MM.1S (cell line): Measurements from ENCODE around the gene IL24.

ENCODE experiments used
- DNase-seq: peaks from one replicate; pipeline ENCODE4 v3.0.0-alpha.2; 2015
- H2AFZ ChIP-seq: fragments of 300-600 bp; sonication (generic); 2 replicates; pipeline ENCODE4 v1.6.0; 2016; ENCODE audit warnings: antibody characterized with exemption, low read length
- H3F3A ChIP-seq: fragments of 300-600 bp; sonication (generic); 2 replicates; pipeline ENCODE4 v1.6.1; 2016; ENCODE audit warnings: mild to moderate bottlenecking, antibody characterized with exemption, low read length, moderate library complexity, mixed read lengths; ENCODE audit not compliant: insufficient read depth
- H3K27ac ChIP-seq: fragments of 300-600 bp; sonication (generic); 2 replicates; pipeline ENCODE4 v1.5.1; 2016; ENCODE audit warnings: mild to moderate bottlenecking, low read length
- H3K27me3 ChIP-seq: fragments of 300-600 bp; sonication (generic); replicated peaks from 2 replicates; pipeline ENCODE4 v1.6.0; 2016; ENCODE audit warnings: low read length; ENCODE audit not compliant: insufficient read depth
- H3K36me3 ChIP-seq: fragments of 300-600 bp; sonication (generic); replicated peaks from 2 replicates; pipeline ENCODE4 v1.6.1; 2016; ENCODE audit warnings: mild to moderate bottlenecking, low read length, mixed read lengths; ENCODE audit not compliant: insufficient read depth
- H3K4me1 ChIP-seq: fragments of 300-600 bp; sonication (generic); 2 replicates; pipeline ENCODE4 v1.6.1; 2016; ENCODE audit warnings: low read length, mixed read lengths
- H3K4me2 ChIP-seq: fragments of 300-600 bp; sonication (generic); 2 replicates; pipeline ENCODE4 v1.6.0; 2016; ENCODE audit warnings: low read depth, low read length
- H3K4me3 ChIP-seq: fragments of 300-600 bp; sonication (generic); 2 replicates; pipeline ENCODE4 v1.5.1; 2016; ENCODE audit warnings: low read length, mixed read lengths
- H3K79me2 ChIP-seq: fragments of 300-600 bp; sonication (generic); 2 replicates; pipeline ENCODE4 v1.6.1; 2016; ENCODE audit warnings: mixed run types, low read length, mixed read lengths
- H3K9ac ChIP-seq: fragments of 300-600 bp; sonication (generic); 2 replicates; pipeline ENCODE4 v1.6.1; 2016; ENCODE audit warnings: low read length, mixed read lengths
- H3K9me2 ChIP-seq: fragments of 300-600 bp; sonication (generic); replicated peaks from 2 replicates; pipeline ENCODE4 v1.6.1; 2016; ENCODE audit warnings: mild to moderate bottlenecking, low read length, mixed read lengths; ENCODE audit not compliant: insufficient read depth
- H3K9me3 ChIP-seq: fragments of 300-600 bp; sonication (generic); replicated peaks from 2 replicates; pipeline ENCODE4 v1.6.1; 2016; ENCODE audit warnings: mild to moderate bottlenecking, low read length, mixed read lengths; ENCODE audit not compliant: insufficient read depth
- H4K20me1 ChIP-seq: fragments of 300-600 bp; sonication (generic); 2 replicates; pipeline ENCODE4 v1.6.1; 2016; ENCODE audit warnings: mild to moderate bottlenecking, low read length, moderate library complexity, mixed read lengths; ENCODE audit not compliant: insufficient read depth
- EZH2 ChIP-seq: fragments of 300-600 bp; sonication (generic); optimal IDR thresholded peaks from 2 replicates; pipeline ENCODE3; 2017; ENCODE audit warnings: low read depth, mild to moderate bottlenecking, antibody characterized with exemption, low read length, mixed read lengths
- EZH2phosphoT487 ChIP-seq: fragments of 300-600 bp; sonication (generic); IDR thresholded peaks from 2 replicates; pipeline ENCODE4 v1.6.1; 2018; ENCODE audit warnings: antibody characterized with exemption, low read length
- TF ChIP-seq, protein P1 (sequence below): fragments of 300-600 bp; sonication (generic); IDR thresholded peaks from 2 replicates; pipeline ENCODE4 v1.5.1; 2016; ENCODE audit warnings: antibody characterized with exemption, low read length, mixed read lengths

Gene IL24, protein sequence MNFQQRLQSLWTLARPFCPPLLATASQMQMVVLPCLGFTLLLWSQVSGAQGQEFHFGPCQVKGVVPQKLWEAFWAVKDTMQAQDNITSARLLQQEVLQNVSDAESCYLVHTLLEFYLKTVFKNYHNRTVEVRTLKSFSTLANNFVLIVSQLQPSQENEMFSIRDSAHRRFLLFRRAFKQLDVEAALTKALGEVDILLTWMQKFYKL

DNA sequence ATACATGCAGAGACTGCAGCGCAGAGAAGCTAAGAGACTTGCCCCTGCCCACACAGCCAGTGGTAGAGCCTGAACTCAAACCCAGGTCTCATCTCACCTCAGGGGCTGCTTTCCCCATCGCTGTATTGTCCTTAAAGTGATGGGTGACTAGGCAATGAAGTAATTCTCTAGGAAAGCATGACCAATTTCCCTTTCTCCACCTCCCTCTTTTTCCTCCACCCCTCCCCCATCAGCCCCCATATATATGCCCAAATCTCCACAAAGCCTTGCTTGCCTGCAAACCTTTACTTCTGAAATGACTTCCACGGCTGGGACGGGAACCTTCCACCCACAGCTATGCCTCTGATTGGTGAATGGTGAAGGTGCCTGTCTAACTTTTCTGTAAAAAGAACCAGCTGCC lies at the start of gene IL24:
IL24 (plus strand) TSS at position 269 of the 400 bp plus-strand sequence. CDS start 390 bp downstream, outside the sequence.
- Histone ChIP-seq H4K20me1 (no peaks in the 10 kb centered on the region), H3K36me3 (no peaks in the 10 kb centered on the region), H3K9me3 (no peaks in the 10 kb centered on the region), H3K79me2 (no peaks in the 10 kb centered on the region), H3F3A (no peaks in the 10 kb centered on the region), H3K4me3 (no peak within 1 kb of the TSS), H3K4me1 (no peaks in the 10 kb centered on the region), H3K27me3 (no peaks in the 10 kb centered on the region), H3K9me2 (no peaks in the 10 kb centered on the region), H2AFZ (no peak within 1 kb of the TSS), H3K9ac (no peak within 1 kb of the TSS), H3K4me2 (no peak within 1 kb of the TSS), H3K27ac (no peak within 1 kb of the TSS)
- DNase-seq: no peak
- TF ChIP-seq EZH2 (no peak), EZH2phosphoT487 (no peak)
- TF ChIP-seq, protein P1, sequence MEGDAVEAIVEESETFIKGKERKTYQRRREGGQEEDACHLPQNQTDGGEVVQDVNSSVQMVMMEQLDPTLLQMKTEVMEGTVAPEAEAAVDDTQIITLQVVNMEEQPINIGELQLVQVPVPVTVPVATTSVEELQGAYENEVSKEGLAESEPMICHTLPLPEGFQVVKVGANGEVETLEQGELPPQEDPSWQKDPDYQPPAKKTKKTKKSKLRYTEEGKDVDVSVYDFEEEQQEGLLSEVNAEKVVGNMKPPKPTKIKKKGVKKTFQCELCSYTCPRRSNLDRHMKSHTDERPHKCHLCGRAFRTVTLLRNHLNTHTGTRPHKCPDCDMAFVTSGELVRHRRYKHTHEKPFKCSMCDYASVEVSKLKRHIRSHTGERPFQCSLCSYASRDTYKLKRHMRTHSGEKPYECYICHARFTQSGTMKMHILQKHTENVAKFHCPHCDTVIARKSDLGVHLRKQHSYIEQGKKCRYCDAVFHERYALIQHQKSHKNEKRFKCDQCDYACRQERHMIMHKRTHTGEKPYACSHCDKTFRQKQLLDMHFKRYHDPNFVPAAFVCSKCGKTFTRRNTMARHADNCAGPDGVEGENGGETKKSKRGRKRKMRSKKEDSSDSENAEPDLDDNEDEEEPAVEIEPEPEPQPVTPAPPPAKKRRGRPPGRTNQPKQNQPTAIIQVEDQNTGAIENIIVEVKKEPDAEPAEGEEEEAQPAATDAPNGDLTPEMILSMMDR: no peak

DNA sequence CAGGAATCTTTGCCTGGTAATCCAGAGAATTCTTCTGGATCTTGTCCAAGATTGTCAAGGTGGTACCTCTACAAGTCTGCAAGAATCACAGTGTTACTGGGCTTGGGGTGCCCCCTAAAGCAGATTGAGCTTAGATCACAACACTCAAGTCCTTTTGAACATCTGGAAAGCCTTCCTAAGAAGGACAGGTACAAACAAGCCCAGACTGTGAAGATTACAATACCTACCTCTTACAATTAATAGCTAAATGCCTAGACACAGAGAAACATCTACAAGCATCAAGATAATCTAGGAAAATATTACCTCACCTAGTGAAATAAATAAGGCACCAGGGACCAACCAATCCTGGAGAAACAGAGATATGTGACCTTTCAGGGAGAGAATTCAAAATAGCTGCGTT lies 49.3 kb upstream of the IL24 start:
- Histone ChIP-seq H3K4me2 (no peak overlapping the region), H4K20me1 (no peaks in the 10 kb centered on the region), H2AFZ (no peak overlapping the region), H3K4me3 (no peak overlapping the region), H3F3A (no peaks in the 10 kb centered on the region), H3K4me1 (no peaks in the 10 kb centered on the region), H3K27me3 (no peaks in the 10 kb centered on the region), H3K9me3 (no peaks in the 10 kb centered on the region), H3K9ac (no peak overlapping the region), H3K79me2 (no peaks in the 10 kb centered on the region), H3K27ac (no peak overlapping the region), H3K9me2 (no peaks in the 10 kb centered on the region), H3K36me3 (no peaks in the 10 kb centered on the region)
- no peak for DNase-seq
- TF ChIP-seq, protein P1: no peak
- no peak for TF ChIP-seq EZH2
- TF ChIP-seq EZH2phosphoT487: no peak

DNA sequence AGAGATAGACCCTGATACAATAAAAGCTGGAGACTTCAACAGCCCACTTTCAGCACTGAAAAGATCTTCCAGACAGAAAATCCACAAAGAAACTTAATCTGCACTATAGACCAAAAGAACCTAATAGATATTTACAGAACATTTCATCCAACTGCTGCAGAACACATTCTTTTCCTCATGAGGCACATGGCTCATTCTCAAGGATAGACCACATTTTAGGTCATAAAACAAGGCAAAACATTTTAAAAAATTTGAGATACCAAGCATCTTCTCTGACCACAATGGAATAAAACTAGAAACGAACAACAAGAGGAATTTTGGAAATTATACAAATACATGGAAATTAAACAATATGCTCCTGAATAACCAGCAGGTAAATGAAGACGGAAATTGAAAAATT lies 46.8 kb upstream of the IL24 start:
- no peaks in the 10 kb centered on the region for H3K4me1 ChIP-seq
- H3K27me3 ChIP-seq: no peaks in the 10 kb centered on the region
- H3K79me2 ChIP-seq: no peaks in the 10 kb centered on the region
- H3K4me2 ChIP-seq: no peak overlapping the region
- no peak overlapping the region for H3K9ac ChIP-seq
- H3K36me3 ChIP-seq: no peaks in the 10 kb centered on the region
- DNase-seq: no peak
- no peaks in the 10 kb centered on the region for H3K9me3 ChIP-seq
- no peak overlapping the region for H2AFZ ChIP-seq
- H4K20me1 ChIP-seq: no peaks in the 10 kb centered on the region
- H3K4me3 ChIP-seq: no peak overlapping the region
- no peaks in the 10 kb centered on the region for H3K9me2 ChIP-seq
- TF ChIP-seq EZH2 (no peak), EZH2phosphoT487 (no peak)
- TF ChIP-seq, protein P1: no peak
- no peak overlapping the region for H3K27ac ChIP-seq
- H3F3A ChIP-seq: no peaks in the 10 kb centered on the region
